B cell (primary cell): ENCODE data around the gene MC1R. TPM values are rescaled to one million over a fixed set of nuclear protein-coding genes. Genes with fewer than 3 reads are reported as not detected.

Source experiments
- ATAC-seq: fragments of 200-7000 bp; cut with Tn5 transposase; one replicate; pipeline ENCODE4 v1.10.0; 2021; ENCODE audit warnings: low read depth, mild to moderate bottlenecking, moderate number of reproducible peaks, moderate library complexity
- CTCF ChIA-PET: fragments of 350-600 bp; sonication (Branson Sonifier 250); formaldehyde crosslinking; loops from one replicate; lab custom pipeline; 2021; ENCODE audit warnings: antibody characterized with exemption, inconsistent platforms; lab: Charles Lee
- POLR2A ChIA-PET: fragments of 350-600 bp; sonication (Branson Sonifier 250); formaldehyde crosslinking; loops from one replicate; lab custom pipeline; 2021; ENCODE audit warnings: antibody characterized with exemption; lab: Charles Lee
- DNase-seq: peaks from one replicate; pipeline ENCODE4 v3.0.0; 2013
- H2AFZ ChIP-seq: 2 replicates; pipeline ENCODE4 v1.6.1; 2012; ENCODE audit warnings: mild to moderate bottlenecking, low read depth, low read length; ENCODE audit not compliant: insufficient read depth, poor library complexity, severe bottlenecking
- H3K27ac ChIP-seq, 2 donors: 1 replicate in 1 of 2; 2 replicates in 1 of 2; pipeline ENCODE4 v1.5.1; 2012 to 2013; ENCODE audit warnings: low read length in 2 of 2, mild to moderate bottlenecking in 2 of 2, moderate library complexity in 1 of 2
- H3K27me3 ChIP-seq, 4 experiments: fragments of 200-600 bp in 1 of 4; sonication (generic) in 1 of 4; replicated peaks in 1 of 4; 1 replicate in 2 of 4; 2 replicates in 2 of 4; pipeline versions ENCODE4 v1.6.1 to v1.7.0; 2013 to 2016; ENCODE audit warnings: low read length in 3 of 4, mild to moderate bottlenecking in 2 of 4, mixed read lengths in 1 of 4, moderate library complexity in 1 of 4; ENCODE audit not compliant: insufficient read depth in 4 of 4, control insufficient read depth in 3 of 4; ENCODE audit errors: control extremely low read depth in 1 of 4
- H3K36me3 ChIP-seq, 2 experiments: replicated peaks in 1 of 2; 1 replicate in 1 of 2; 2 replicates in 1 of 2; pipeline versions ENCODE4 v1.6.1 to v1.7.1; 2013; ENCODE audit warnings: low read length in 1 of 2; ENCODE audit not compliant: insufficient read depth in 2 of 2, control insufficient read depth in 1 of 2; ENCODE audit errors: control extremely low read depth in 1 of 2, extremely low read depth in 1 of 2
- H3K4me1 ChIP-seq, 2 donors: fragments of 200-600 bp in 1 of 2; sonication (generic) in 1 of 2; 1 replicate in 1 of 2; 2 replicates in 1 of 2; pipeline versions ENCODE4 v1.5.1 to v1.6.1; 2013 to 2017; ENCODE audit warnings: low read length in 2 of 2; ENCODE audit not compliant: control insufficient read depth in 2 of 2, insufficient read depth in 2 of 2
- H3K4me2 ChIP-seq: replicated peaks from 2 replicates; pipeline ENCODE3; 2012; ENCODE audit warnings: mild to moderate bottlenecking, low read depth, low read length; ENCODE audit not compliant: poor library complexity, severe bottlenecking
- H3K4me3 ChIP-seq, 5 experiments: fragments of 200-600 bp in 1 of 5; sonication (generic) in 1 of 5; 1 replicate in 3 of 5; 2 replicates in 2 of 5; pipeline versions ENCODE4 v1.5.1 to v1.7.0; 2011 to 2016; ENCODE audit warnings: low read length in 4 of 5, mild to moderate bottlenecking in 4 of 5, low read depth in 2 of 5, control low read depth in 1 of 5, moderate library complexity in 1 of 5; ENCODE audit not compliant: insufficient read depth in 1 of 5; ENCODE audit errors: control extremely low read depth in 1 of 5, extremely low read depth in 1 of 5
- H3K79me2 ChIP-seq: fragments of 200-600 bp; sonication (generic); one replicate; pipeline ENCODE4 v1.6.0; 2016; ENCODE audit warnings: low read length; ENCODE audit not compliant: control insufficient read depth, insufficient read depth
- H3K9ac ChIP-seq: fragments of 200-600 bp; sonication (generic); 2 replicates; pipeline ENCODE4 v1.6.1; 2017; ENCODE audit warnings: mild to moderate bottlenecking, low read length, moderate library complexity
- H3K9me3 ChIP-seq, 3 donors: one replicate each; pipeline versions ENCODE4 v1.6.1 to v1.7.1; 2013; ENCODE audit warnings: low read length in 2 of 3; ENCODE audit not compliant: control insufficient read depth in 2 of 3, insufficient read depth in 1 of 3; ENCODE audit errors: control extremely low read depth in 1 of 3
- H4K20me1 ChIP-seq: 2 replicates; pipeline ENCODE4 v1.6.0; 2012; ENCODE audit warnings: mild to moderate bottlenecking, low read length; ENCODE audit not compliant: insufficient read depth, control insufficient read depth, poor library complexity, severe bottlenecking
- H3K27ac Mint-ChIP-seq: one replicate; pipeline ENCODE4 v1.8.0; 2021; ENCODE audit warnings: mixed read lengths
- H3K27me3 Mint-ChIP-seq: one replicate; pipeline ENCODE4 v1.8.0; 2021; ENCODE audit warnings: mixed read lengths
- H3K4me1 Mint-ChIP-seq: one replicate; pipeline ENCODE4 v1.8.0; 2021; ENCODE audit warnings: mixed read lengths
- H3K4me3 Mint-ChIP-seq: one replicate; pipeline ENCODE4 v1.8.0; 2021; ENCODE audit warnings: mixed read lengths
- H3K9me3 Mint-ChIP-seq: one replicate; pipeline ENCODE4 v1.8.0; 2022; ENCODE audit warnings: mixed read lengths; ENCODE audit not compliant: insufficient read depth
- CTCF ChIP-seq: fragments of 200-600 bp; IDR thresholded peaks from one replicate; pipeline ENCODE4 v1.8.0; 2022; ENCODE audit warnings: antibody characterized with exemption, mild to moderate bottlenecking
- EZH2 ChIP-seq: IDR thresholded peaks from 2 replicates; pipeline ENCODE4 v1.6.1; 2012; ENCODE audit warnings: borderline replicate concordance, low read depth, mild to moderate bottlenecking, moderate library complexity, low read length; ENCODE audit not compliant: insufficient read depth, poor library complexity, severe bottlenecking
- WGBS: methylation state at CpG from one replicate; pipeline ENCODE4 v1.1.5; 2013; ENCODE audit warnings: missing lambda C conversion rate; ENCODE audit not compliant: insufficient coverage; 5-methylcytosine and 5-hydroxymethylcytosine counted together
- intact Hi-C: fragments of 100-400 bp; cut with micrococcal nuclease; formaldehyde crosslinking; loops from one replicate; pipeline ENCODE4 v1.10.0; 2022
- polyA plus RNA-seq: library from polyadenylated mRNA; depleted of rRNA; stranded (reverse); fragments of >200 nt; gene quantifications from 2 replicates; pipeline ENCODE4 v1.2.3, GENCODE V29; 2012
- total RNA-seq, 2 donors: library from RNA; stranded (reverse); fragments of 120-200 nt in 1 of 2; gene quantifications; 1 replicate in 1 of 2; 2 replicates in 1 of 2; pipeline versions ENCODE4 v1.2.3 to v1.2.4, GENCODE V29; 2013 to 2022

MC1R gene
- total and polyA plus RNA-seq, 2 donors (not counting 1 experiment from before 2014, with no cell fraction given): 13.2 to 15.2 TPM

GRCh38 chr16:89917773-89918452 is 749 bp upstream of the MC1R start:
- Mint-ChIP-seq H3K4me1 (peaks cover 36% of the 10 kb centered on the region), H3K27me3 (peaks cover 24% of the 10 kb centered on the region), H3K4me3 (peak overlapping the region; percentile 81), H3K27ac (peak overlapping the region; percentile 61), H3K9me3 (no peaks in the 10 kb centered on the region)
- no peaks in the 10 kb centered on the region for H3K79me2 ChIP-seq
- CTCF ChIA-PET: interaction anchor here (1.0 to 1.5 kb wide), 2 partner anchors 24 to 212 kb away, joined by 5 read pairs; no protein-coding TSS in a partner anchor
- H3K4me1 ChIP-seq: peaks cover 39 to 41% of the 10 kb centered on the region in 2 donors
- H4K20me1 ChIP-seq: no peaks in the 10 kb centered on the region
- H3K9me3 ChIP-seq: peaks cover 0 to 19% (median 0%) of the 10 kb centered on the region in 3 donors
- H3K4me2 ChIP-seq: peak overlapping the region; percentile 94
- POLR2A ChIA-PET: interaction anchor here (1.4 kb wide), 1 partner anchor 8 kb away, joined by 5 read pairs; no protein-coding TSS in a partner anchor
- H3K27me3 ChIP-seq: peaks cover 0 to 45% (median 20%) of the 10 kb centered on the region in 4 experiments
- TF ChIP-seq EZH2 (no peak), CTCF (no peak)
- H2AFZ ChIP-seq: peak overlapping the region; percentile 60
- intact Hi-C loops: loop anchor here (2.0 kb wide), 2 partner anchors 35 to 55 kb away; no protein-coding TSS in a partner anchor
- under 1% methylated on average over 39 of the region's 39 CpGs for WGBS
- peak overlapping the region; percentile 63 for H3K9ac ChIP-seq
- no peak overlapping the region for H3K27ac ChIP-seq
- no peaks in the 10 kb centered on the region for H3K36me3 ChIP-seq
- peak overlapping the region; percentile 8 to 59 (median 46) for H3K4me3 ChIP-seq
- DNase-seq: peak; percentile 77
- ATAC-seq: peak; percentile 80
